GM12878 (cell line): ENCODE data around the gene SETD1A. TPM values are rescaled to one million over a fixed set of nuclear protein-coding genes. Genes with fewer than 3 reads are reported as not detected.

Source experiments
- ATAC-seq: fragments of 200-7000 bp; cut with Tn5 transposase; 3 replicates; pipeline ENCODE4 v1.9.1; 2020; ENCODE audit warnings: mild to moderate bottlenecking, moderate library complexity
- BruUV-seq: library from RNA; stranded (reverse); fragments of 400-500 nt; replicated peaks from 2 replicates; lab custom pipeline; 2021; lab: Mats Ljungman, UMichigan
- CTCF ChIA-PET: fragments of 300-600 bp; sonication (Branson Sonifier 250); formaldehyde crosslinking; extraction: SDS; loops from one replicate; lab custom pipeline; 2021; ENCODE audit warnings: inconsistent platforms; lab: Yijun Ruan, JAX
- POLR2A ChIA-PET: fragments of 350-600 bp; formaldehyde crosslinking; extraction: SDS; loops from one replicate; lab custom pipeline; 2021; ENCODE audit warnings: inconsistent platforms; lab: Charles Lee
- RAD21 ChIA-PET: fragments of 300-600 bp; sonication (Branson Sonifier 250); formaldehyde crosslinking; loops from one replicate; lab custom pipeline; 2023; ENCODE audit warnings: antibody characterized with exemption; ENCODE audit not compliant: unreplicated experiment; lab: Charles Lee
- SMC1A ChIA-PET: fragments of 300-600 bp; sonication (Branson Sonifier 250); formaldehyde crosslinking; loops from one replicate; lab custom pipeline; 2023; ENCODE audit not compliant: unreplicated experiment, uncharacterized antibody; lab: Charles Lee
- DNase-seq: peaks from one replicate; pipeline ENCODE4 v3.0.0-alpha.2; 2011; ENCODE audit warnings: low read depth, low spot score
- FAIRE-seq: peaks from 3 replicates; lab custom pipeline; 2011; peaks lifted over from hg19 to GRCh38; lab: Jason Lieb, UNC
- H2AFZ ChIP-seq: 2 replicates; pipeline ENCODE4 v1.6.0; 2011; ENCODE audit warnings: low read depth, low read length, control low read depth; ENCODE audit not compliant: control insufficient read depth
- H3K27ac ChIP-seq: 2 replicates; pipeline ENCODE4 v1.5.1; 2011; ENCODE audit warnings: control low read depth; ENCODE audit not compliant: control insufficient read depth, insufficient read depth
- H3K27me3 ChIP-seq, 2 experiments: replicated peaks in 1 of 2; 2 replicates each; pipeline versions ENCODE4 v1.6.0 to v1.6.1; 2011; ENCODE audit warnings: low read length in 1 of 2; ENCODE audit not compliant: control insufficient read depth in 2 of 2, insufficient read depth in 2 of 2
- H3K36me3 ChIP-seq, 2 experiments: 2 replicates each; pipeline ENCODE4 v1.5.1; 2011; ENCODE audit warnings: low read length in 1 of 2; ENCODE audit not compliant: control insufficient read depth in 2 of 2, insufficient read depth in 2 of 2
- H3K4me1 ChIP-seq: 2 replicates; pipeline ENCODE4 v1.6.1; 2011; ENCODE audit warnings: mild to moderate bottlenecking, low read length, moderate library complexity, mixed read lengths; ENCODE audit not compliant: control insufficient read depth, insufficient read depth
- H3K4me2 ChIP-seq: 2 replicates; pipeline ENCODE4 v1.6.0; 2011; ENCODE audit warnings: control low read depth; ENCODE audit not compliant: control insufficient read depth, insufficient read depth
- H3K4me3 ChIP-seq: fragments of 200-600 bp; sonication (generic); 2 replicates; pipeline ENCODE4 v1.5.1; 2016
- H3K79me2 ChIP-seq: 2 replicates; pipeline ENCODE4 v1.6.0; 2011; ENCODE audit warnings: low read length; ENCODE audit not compliant: control insufficient read depth, insufficient read depth
- H3K9ac ChIP-seq: 2 replicates; pipeline ENCODE4 v1.8.0; 2011; ENCODE audit warnings: low read length, control low read depth, mixed read lengths; ENCODE audit not compliant: control insufficient read depth, insufficient read depth
- H3K9me3 ChIP-seq: replicated peaks from 3 replicates; pipeline ENCODE4 v1.5.1; 2011; ENCODE audit warnings: mild to moderate bottlenecking, low read length; ENCODE audit not compliant: control insufficient read depth, insufficient read depth
- H4K20me1 ChIP-seq: 2 replicates; pipeline ENCODE4 v1.6.0; 2011; ENCODE audit not compliant: control insufficient read depth, insufficient read depth
- HDAC2 ChIP-seq: fragments of 200-600 bp; sonication (generic); IDR thresholded peaks from 2 replicates; pipeline ENCODE4 v1.6.1; 2017
- MYC ChIP-seq: IDR thresholded peaks from 2 replicates; pipeline ENCODE4 v1.6.1; 2011; ENCODE audit warnings: mild to moderate bottlenecking, low read length, moderate library complexity, inconsistent platforms; ENCODE audit not compliant: insufficient read depth, insufficient replicate concordance, insufficient read length, severe bottlenecking
- NFXL1 ChIP-seq: fragments of 450-650 bp; IDR thresholded peaks from 2 replicates; pipeline ENCODE4 v1.6.1; 2017; ENCODE audit warnings: antibody characterized with exemption, mild to moderate bottlenecking, borderline replicate concordance
- NFYA ChIP-seq: IDR thresholded peaks from 2 replicates; pipeline ENCODE4 v1.6.1; 2011; ENCODE audit warnings: low read depth, mild to moderate bottlenecking, low read length, improper control_type of control experiment, borderline replicate concordance
- NR2F1 ChIP-seq: fragments of 450-650 bp; conservative IDR thresholded peaks from 2 replicates; pipeline ENCODE4 v1.6.1; 2017; ENCODE audit warnings: mild to moderate bottlenecking
- SMAD5 ChIP-seq: IDR thresholded peaks from 2 replicates; pipeline ENCODE4 v1.6.1; 2016; ENCODE audit warnings: antibody characterized with exemption, low read depth
- SUZ12 ChIP-seq: fragments of 200-600 bp; sonication (generic); IDR thresholded peaks from one replicate; pipeline ENCODE4 v1.6.1; 2018; ENCODE audit warnings: antibody characterized with exemption, mild to moderate bottlenecking; ENCODE audit not compliant: unreplicated experiment
- ZNF384 ChIP-seq: IDR thresholded peaks from 2 replicates; pipeline ENCODE4 v1.6.1; 2012; ENCODE audit warnings: low read depth, mild to moderate bottlenecking, low read length, improper control_type of control experiment, borderline replicate concordance
- WGBS: methylation state at CpG from one replicate; pipeline ENCODE4 v1.1.6; 2016; ENCODE audit warnings: low lambda C conversion rate; ENCODE audit not compliant: insufficient replicate concordance, insufficient coverage; ENCODE audit errors: missing lambda C conversion rate; 5-methylcytosine and 5-hydroxymethylcytosine counted together
- in situ Hi-C: fragments of 300-500 bp; cut with MboI; formaldehyde crosslinking; loops from 9 replicates; pipeline ENCODE4 v1.14.3; 2018; ENCODE audit warnings: mixed read lengths
- intact Hi-C: fragments of 100-400 bp; cut with micrococcal nuclease; formaldehyde crosslinking; loops from one replicate; pipeline ENCODE4 v1.14.2; 2022; ENCODE audit not compliant: unreplicated experiment
- polyA plus RNA-seq, 11 experiments: library from polyadenylated mRNA; depleted of rRNA in 4 of 11; unstranded in 6 of 11; stranded (reverse) in 5 of 11; fragments of >200 nt; fragmentation: Nextera tagmentation in 4 of 11; fragmentation: Illumina TruSeq in 1 of 11; extraction: Ambion mirVana in 4 of 11; extraction: Trizol in 1 of 11; gene quantifications; 1 replicate in 1 of 11; 2 replicates in 10 of 11; pipeline versions ENCODE4 v1.2.1 to v1.2.3, GENCODE V29; 2011 to 2016; ENCODE audit warnings: inconsistent platforms in 2 of 11, missing spikeins in 2 of 11, low read depth in 1 of 11
- total RNA-seq, 4 experiments: library from RNA; depleted of rRNA in 3 of 4; stranded (reverse); fragments of >200 nt in 3 of 4; fragmentation: Illumina TruSeq in 1 of 4; extraction: Trizol in 1 of 4; gene quantifications; 2 replicates each; pipeline versions ENCODE4 v1.2.1 to v1.2.3, GENCODE V29; 2013 to 2021
- TF ChIP-seq, protein P1 (sequence below): IDR thresholded peaks from 2 replicates; pipeline ENCODE4 v1.6.1; 2012; ENCODE audit warnings: low read depth, low read length, improper control_type of control experiment
- TF ChIP-seq, protein P2 (sequence below): fragments of 450-650 bp; IDR thresholded peaks from 2 replicates; pipeline ENCODE4 v1.6.1; 2016; ENCODE audit warnings: mild to moderate bottlenecking

The SETD1A gene
- total and polyA plus RNA-seq, 10 of the 15 experiments (the other 5 are each of a cell fraction or from before 2014, with no cell fraction given): 0.02 to 25.9 (median 4.9) TPM

DNA sequence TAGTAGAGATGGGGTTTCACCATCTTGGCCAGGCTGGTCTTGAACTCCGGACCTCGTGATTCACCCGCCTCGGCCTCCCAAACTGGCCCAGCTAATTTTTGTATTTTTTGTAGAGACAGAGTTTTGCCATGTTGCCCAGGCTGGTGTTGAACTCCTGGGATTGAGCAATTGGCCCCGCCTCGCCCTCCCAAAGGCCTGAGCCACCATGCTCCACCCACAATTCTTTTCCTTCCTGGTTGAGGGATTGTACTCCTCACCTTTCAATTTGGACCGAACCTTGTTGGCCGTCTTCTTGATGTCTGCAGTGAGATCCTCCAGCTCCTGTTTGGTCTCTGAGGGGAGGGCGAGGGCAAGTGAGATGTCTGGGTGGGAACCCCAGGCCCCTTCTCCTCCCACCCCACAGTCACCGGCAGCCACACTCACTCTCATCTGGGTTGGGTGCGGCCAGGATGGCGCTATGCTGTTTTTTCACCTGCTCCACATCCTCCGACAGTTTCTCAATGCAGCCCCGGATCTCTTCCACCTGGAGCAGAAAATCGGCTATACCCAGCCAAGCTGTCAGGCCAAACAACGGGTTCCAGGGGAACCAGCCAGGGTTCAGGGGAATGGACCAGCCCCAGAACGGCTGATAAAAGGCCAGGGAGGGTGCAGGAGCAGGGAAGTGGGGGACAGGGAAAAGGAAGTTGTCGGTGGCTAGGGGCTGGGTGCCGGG, 43.3 kb downstream of the SETD1A start:
- FAIRE-seq: no peak
- ATAC-seq: no peak
- Histone ChIP-seq H3K27ac (no peak overlapping the region), H2AFZ (no peak overlapping the region), H3K36me3 (no peaks in the 10 kb centered on the region), H3K9ac (no peak overlapping the region), H3K4me1 (0 out of 2 replicates have a peak, but pooled peaks cover 3% of the 10 kb centered on the region), H3K4me3 (no peak overlapping the region), H3K27me3 (no peaks in the 10 kb centered on the region; a peak in 1 of 4 replicates), H3K4me2 (no peak overlapping the region), H3K9me3 (no peaks in the 10 kb centered on the region), H4K20me1 (no peaks in the 10 kb centered on the region), H3K79me2 (no peaks in the 10 kb centered on the region; the same call in 1 of the 2 replicates)
- no peak for TF ChIP-seq NFYA
- intact Hi-C loops: no loop called here
- BruUV-seq: no TSS peak
- 64% methylated on average over 15 of the region's 19 CpGs for WGBS
- CTCF ChIA-PET: interaction anchor here (0.9 to 2.4 kb wide), 3 partner anchors 11 to 27 kb away, joined by 3 to 8 read pairs (median 3); no protein-coding TSS in a partner anchor
- RAD21 ChIA-PET: interaction anchor here (0.6 kb wide), 1 partner anchor 16 kb away, joined by 3 read pairs; no protein-coding TSS in a partner anchor
- POLR2A ChIA-PET: no interaction called here
- SMC1A ChIA-PET: no interaction called here
- no peak for DNase-seq
- in situ Hi-C loops: no loop called here

DNA sequence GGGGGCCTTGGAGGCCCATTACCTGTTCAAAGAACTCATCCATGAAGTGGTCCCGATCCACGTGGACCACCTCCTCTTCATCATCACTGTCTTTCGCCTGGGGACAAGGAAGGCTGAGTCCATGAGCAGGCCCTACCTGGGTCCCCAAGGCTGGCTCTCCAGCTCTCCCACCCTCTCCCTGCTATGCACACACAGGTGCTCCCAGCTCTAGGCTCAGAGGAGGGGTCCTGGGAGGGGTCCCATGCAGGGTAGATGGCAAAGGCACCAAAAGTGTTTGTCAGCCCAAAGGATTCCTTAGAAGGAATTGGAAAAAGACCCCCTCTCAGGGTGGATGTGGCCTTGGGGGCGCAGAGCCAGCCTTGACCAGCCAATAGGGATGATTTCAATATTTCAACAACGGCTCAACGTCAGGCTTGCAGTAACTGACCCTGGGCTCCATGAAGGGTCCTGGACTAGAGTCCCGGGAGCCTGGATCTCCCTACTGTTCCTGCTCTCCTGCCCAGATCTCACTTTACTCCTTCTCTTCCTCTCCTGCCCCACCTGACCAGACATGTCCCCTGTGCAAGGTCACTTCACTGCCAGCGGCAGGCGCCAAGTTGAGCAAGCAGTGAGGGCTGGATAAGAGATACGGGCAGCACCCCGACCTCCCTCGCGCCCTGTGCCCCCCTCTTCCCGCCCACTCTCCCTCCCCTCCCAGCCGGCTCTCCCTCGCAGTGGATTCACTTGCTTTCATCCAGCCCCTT, 44.1 kb downstream of the SETD1A start:
- CTCF ChIA-PET: no interaction called here
- no peaks in the 10 kb centered on the region for H3K79me2 ChIP-seq
- RAD21 ChIA-PET: no interaction called here
- no peak overlapping the region for H3K4me3 ChIP-seq
- H3K27me3 ChIP-seq: no peaks in the 10 kb centered on the region; a peak in 1 of 4 replicates
- POLR2A ChIA-PET: interaction anchor here (0.6 kb wide), 1 partner anchor 484 kb away, joined by 3 read pairs; no protein-coding TSS in a partner anchor
- intact Hi-C loops (no loop called here), in situ Hi-C loops (no loop called here)
- 0 out of 2 replicates have a peak, but pooled peaks cover 3% of the 10 kb centered on the region for H3K4me1 ChIP-seq
- ATAC-seq (no peak), DNase-seq (no peak), FAIRE-seq (no peak)
- no peak overlapping the region for H3K4me2 ChIP-seq
- SMC1A ChIA-PET: no interaction called here
- H4K20me1 ChIP-seq: no peaks in the 10 kb centered on the region
- WGBS: 47% methylated on average over 9 of the region's 16 CpGs
- no peak overlapping the region for H3K9ac ChIP-seq
- H3K27ac ChIP-seq: no peak overlapping the region
- no peaks in the 10 kb centered on the region for H3K36me3 ChIP-seq
- no peak overlapping the region for H2AFZ ChIP-seq
- BruUV-seq: no TSS peak
- no peaks in the 10 kb centered on the region for H3K9me3 ChIP-seq
- no peak for TF ChIP-seq NFXL1
- TF ChIP-seq, protein P1, sequence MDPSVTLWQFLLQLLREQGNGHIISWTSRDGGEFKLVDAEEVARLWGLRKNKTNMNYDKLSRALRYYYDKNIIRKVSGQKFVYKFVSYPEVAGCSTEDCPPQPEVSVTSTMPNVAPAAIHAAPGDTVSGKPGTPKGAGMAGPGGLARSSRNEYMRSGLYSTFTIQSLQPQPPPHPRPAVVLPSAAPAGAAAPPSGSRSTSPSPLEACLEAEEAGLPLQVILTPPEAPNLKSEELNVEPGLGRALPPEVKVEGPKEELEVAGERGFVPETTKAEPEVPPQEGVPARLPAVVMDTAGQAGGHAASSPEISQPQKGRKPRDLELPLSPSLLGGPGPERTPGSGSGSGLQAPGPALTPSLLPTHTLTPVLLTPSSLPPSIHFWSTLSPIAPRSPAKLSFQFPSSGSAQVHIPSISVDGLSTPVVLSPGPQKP: no peak
- no peak for TF ChIP-seq MYC
- TF ChIP-seq HDAC2: no peak
- no peak for TF ChIP-seq NR2F1
- no peak for TF ChIP-seq ZNF384
- TF ChIP-seq SMAD5: no peak
- TF ChIP-seq, protein P2, sequence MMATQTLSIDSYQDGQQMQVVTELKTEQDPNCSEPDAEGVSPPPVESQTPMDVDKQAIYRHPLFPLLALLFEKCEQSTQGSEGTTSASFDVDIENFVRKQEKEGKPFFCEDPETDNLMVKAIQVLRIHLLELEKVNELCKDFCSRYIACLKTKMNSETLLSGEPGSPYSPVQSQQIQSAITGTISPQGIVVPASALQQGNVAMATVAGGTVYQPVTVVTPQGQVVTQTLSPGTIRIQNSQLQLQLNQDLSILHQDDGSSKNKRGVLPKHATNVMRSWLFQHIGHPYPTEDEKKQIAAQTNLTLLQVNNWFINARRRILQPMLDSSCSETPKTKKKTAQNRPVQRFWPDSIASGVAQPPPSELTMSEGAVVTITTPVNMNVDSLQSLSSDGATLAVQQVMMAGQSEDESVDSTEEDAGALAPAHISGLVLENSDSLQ: no peak
- TF ChIP-seq SUZ12: no peak
